CD4-positive, CD25-positive, alpha-beta regulatory T cell (primary cell): Measurements from ENCODE around the gene CEP97. TPM values are rescaled to one million over a fixed set of nuclear protein-coding genes. Genes with fewer than 3 reads are reported as not detected.
"Not testable (repeated sequence)": the region's sequence is repeated elsewhere in the genome, so short reads cannot be mapped to it uniquely, and the experiment has no call there.

Source experiments
- ATAC-seq, 2 donors: fragments of 150-1000 bp; cut with Tn5 transposase; one replicate each; pipeline ENCODE4 v1.10.0; 2021; ENCODE audit warnings: low read depth in 2 of 2, moderate number of reproducible peaks in 2 of 2, moderate library complexity in 1 of 2
- DNase-seq, 3 donors: peaks; one replicate each; pipeline versions ENCODE4 v3.0.0 to v3.0.0-alpha.2; 2012 to 2022; ENCODE audit warnings: mixed read lengths in 1 of 3
- H3K27ac ChIP-seq: one replicate; pipeline ENCODE4 v1.7.0; 2013; ENCODE audit warnings: mild to moderate bottlenecking, low read length; ENCODE audit not compliant: insufficient read depth, poor library complexity, severe bottlenecking
- H3K27me3 ChIP-seq: one replicate; pipeline ENCODE4 v1.7.0; 2013; ENCODE audit warnings: low read length; ENCODE audit not compliant: control insufficient read depth, insufficient read depth
- H3K36me3 ChIP-seq: one replicate; pipeline ENCODE4 v1.7.0; 2013; ENCODE audit warnings: mild to moderate bottlenecking, low read length, moderate library complexity; ENCODE audit not compliant: control insufficient read depth, insufficient read depth
- H3K4me1 ChIP-seq: 2 replicates; pipeline ENCODE4 v1.7.0; 2013; ENCODE audit warnings: mild to moderate bottlenecking, low read length; ENCODE audit not compliant: insufficient read depth, control insufficient read depth, poor library complexity, severe bottlenecking
- H3K4me3 ChIP-seq: one replicate; pipeline ENCODE4 v1.7.0; 2013; ENCODE audit warnings: low read depth, mild to moderate bottlenecking, low read length, moderate library complexity
- H3K9me3 ChIP-seq, 2 experiments: 1 replicate in 1 of 2; 2 replicates in 1 of 2; pipeline ENCODE4 v1.7.0; 2013; ENCODE audit warnings: low read length in 2 of 2, mild to moderate bottlenecking in 1 of 2, moderate library complexity in 1 of 2; ENCODE audit not compliant: control insufficient read depth in 2 of 2
- H3K27ac Mint-ChIP-seq, 3 donors: one replicate each; pipeline ENCODE4 v1.8.0; 2020 to 2022; ENCODE audit warnings: mild to moderate bottlenecking in 3 of 3, mixed read lengths in 3 of 3, moderate library complexity in 2 of 3
- H3K27me3 Mint-ChIP-seq: one replicate; pipeline ENCODE4 v1.8.0; 2022; ENCODE audit warnings: mild to moderate bottlenecking, mixed read lengths
- H3K36me3 Mint-ChIP-seq: one replicate; pipeline ENCODE4 v1.8.0; 2020; ENCODE audit warnings: mixed read lengths
- H3K4me1 Mint-ChIP-seq, 4 donors: one replicate each; pipeline ENCODE4 v1.8.0; 2020 to 2022; ENCODE audit warnings: mixed read lengths in 4 of 4, mild to moderate bottlenecking in 1 of 4
- H3K4me3 Mint-ChIP-seq, 4 donors: one replicate each; pipeline ENCODE4 v1.8.0; 2020 to 2022; ENCODE audit warnings: mild to moderate bottlenecking in 4 of 4, mixed read lengths in 4 of 4, moderate library complexity in 3 of 4
- H3K9me3 Mint-ChIP-seq, 7 donors: one replicate each; pipeline ENCODE4 v1.8.0; 2020 to 2022; ENCODE audit warnings: mixed read lengths in 7 of 7, mild to moderate bottlenecking in 3 of 7, moderate library complexity in 2 of 7
- polyA plus RNA-seq, 4 donors: library from polyadenylated mRNA; unstranded; fragments of 300-500 nt; fragmentation: Illumina TruSeq; gene quantifications; one replicate each; pipeline ENCODE4 v1.2.3, GENCODE V29; 2021
- total RNA-seq: library from RNA; stranded (reverse); gene quantifications from one replicate; pipeline ENCODE4 v1.2.3, GENCODE V29; 2022

Gene CEP97
- total and polyA plus RNA-seq, 5 donors from 2014 or later, result 4.8 to 15.2 (median 7.3) TPM

- not testable (repeated sequence) for H3K27ac Mint-ChIP-seq
Observed at GRCh38 chr3:101693540-101693939, 30.9 kb upstream of the CEP97 start.

DNA sequence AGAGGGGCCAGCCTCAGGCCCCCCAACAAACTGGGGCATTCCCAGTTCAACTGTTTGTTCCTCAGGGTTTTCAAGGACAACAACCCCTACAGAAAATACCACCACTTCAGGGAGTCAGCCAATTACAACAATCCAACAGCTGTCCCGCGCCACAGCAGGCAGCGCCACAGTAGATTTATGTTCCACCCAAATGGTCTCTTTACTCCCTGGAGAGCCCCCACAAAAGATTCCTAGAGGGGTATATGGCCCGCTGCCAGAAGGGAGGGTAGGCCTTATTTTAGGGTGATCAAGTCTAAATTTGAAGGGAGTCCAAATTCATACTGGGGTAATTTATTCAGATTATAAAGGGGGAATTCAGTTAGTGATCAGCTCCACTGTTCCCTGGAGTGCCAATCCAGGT, 29.6 kb upstream of the CEP97 start:
- not testable (repeated sequence) for H3K27me3 Mint-ChIP-seq, H3K9me3 Mint-ChIP-seq, H3K27ac Mint-ChIP-seq, H3K36me3 ChIP-seq, DNase-seq, H3K36me3 Mint-ChIP-seq, H3K4me1 ChIP-seq, H3K4me3 Mint-ChIP-seq, H3K4me1 Mint-ChIP-seq, ATAC-seq, H3K27me3 ChIP-seq, H3K9me3 ChIP-seq, H3K4me3 ChIP-seq, H3K27ac ChIP-seq

More at GRCh38 chr3:101693540-101693939, 30.9 kb upstream of the CEP97 start:
- peak; percentile 78 to 82 for ATAC-seq
- not testable (repeated sequence) for H3K4me3 ChIP-seq, H3K9me3 Mint-ChIP-seq, H3K9me3 ChIP-seq, H3K36me3 ChIP-seq, H3K27me3 Mint-ChIP-seq, H3K27ac ChIP-seq, H3K4me1 ChIP-seq, H3K36me3 Mint-ChIP-seq, H3K27me3 ChIP-seq
- H3K4me3 Mint-ChIP-seq, result peak overlapping the region in 1 of 4 donors; percentile 19
- H3K4me1 Mint-ChIP-seq, result peaks cover 0 to 16% (median 9%) of the 10 kb centered on the region in 4 donors
- DNase-seq, result peak in 2 of 3 donors; percentile 30 to 45

GRCh38 chr3:101695779-101696372, 28.5 kb upstream of the CEP97 start:
- no peak for ATAC-seq
- no peak overlapping the region for H3K27ac Mint-ChIP-seq
- peaks cover 0 to 6% (median 4%) of the 10 kb centered on the region in 4 donors for H3K4me1 Mint-ChIP-seq
- Histone ChIP-seq H3K9me3 (no peaks in the 10 kb centered on the region), H3K27ac (no peak overlapping the region), H3K27me3 (no peaks in the 10 kb centered on the region), H3K36me3 (no peaks in the 10 kb centered on the region), H3K4me3 (no peak overlapping the region), H3K4me1 (peaks cover 4% of the 10 kb centered on the region)
- no peaks in the 10 kb centered on the region for H3K9me3 Mint-ChIP-seq
- peak in 2 of 3 donors; percentile 65 to 76 for DNase-seq
- no peak overlapping the region for H3K4me3 Mint-ChIP-seq
- no peaks in the 10 kb centered on the region for H3K36me3 Mint-ChIP-seq
- no peaks in the 10 kb centered on the region for H3K27me3 Mint-ChIP-seq

GRCh38 chr3:101701696-101702634, 22.4 kb upstream of the CEP97 start:
- Mint-ChIP-seq H3K9me3 (peaks cover 0 to 1% (median 0%) of the 10 kb centered on the region in 7 donors), H3K27me3 (no peaks in the 10 kb centered on the region), H3K27ac (peak overlapping the region in 2 of 3 donors; percentile 48 to 55), H3K36me3 (no peaks in the 10 kb centered on the region), H3K4me3 (no peak overlapping the region), H3K4me1 (no peaks in the 10 kb centered on the region)
- no peak for ATAC-seq
- H3K9me3 ChIP-seq, result no peaks in the 10 kb centered on the region
- no peaks in the 10 kb centered on the region for H3K27me3 ChIP-seq
- no peak for DNase-seq
- no peak overlapping the region for H3K4me3 ChIP-seq
- H3K36me3 ChIP-seq, result no peaks in the 10 kb centered on the region
- no peak overlapping the region for H3K27ac ChIP-seq
- no peaks in the 10 kb centered on the region for H3K4me1 ChIP-seq

DNA sequence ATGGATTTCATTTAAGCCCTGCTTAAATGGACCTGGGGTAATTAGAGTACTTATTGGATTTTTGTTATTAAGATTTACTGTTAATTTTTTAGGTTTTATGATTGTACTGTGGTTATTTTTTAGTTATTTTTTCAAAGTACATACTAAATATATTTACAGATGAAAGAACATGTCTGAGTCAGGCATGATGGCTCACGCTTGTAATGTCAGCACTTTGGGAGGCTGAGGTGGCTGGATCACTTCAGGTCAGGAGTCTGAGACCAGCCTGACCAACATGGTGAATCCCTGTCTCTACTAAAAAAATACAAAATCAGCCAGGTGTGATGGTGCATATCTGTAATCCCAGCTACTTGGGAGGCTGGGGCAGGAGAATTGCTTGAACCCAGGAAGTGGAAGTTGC, 21.7 kb upstream of the CEP97 start:
- Mint-ChIP-seq H3K36me3 (no peaks in the 10 kb centered on the region), H3K4me1 (no peaks in the 10 kb centered on the region), H3K27me3 (no peaks in the 10 kb centered on the region), H3K4me3 (no peak overlapping the region), H3K27ac (no peak overlapping the region), H3K9me3 (peaks cover 0 to 1% (median 0%) of the 10 kb centered on the region in 7 donors)
- ATAC-seq, result no peak
- Histone ChIP-seq H3K4me1 (no peaks in the 10 kb centered on the region), H3K9me3 (no peaks in the 10 kb centered on the region), H3K27ac (no peak overlapping the region), H3K36me3 (no peaks in the 10 kb centered on the region), H3K27me3 (no peaks in the 10 kb centered on the region), H3K4me3 (no peak overlapping the region)
- DNase-seq, result no peak

GRCh38 chr3:101703169-101703568, 21.2 kb upstream of the CEP97 start:
- DNase-seq (no peak), ATAC-seq (no peak)
- H3K4me3 Mint-ChIP-seq, result no peak overlapping the region
- Histone ChIP-seq H3K4me1 (no peaks in the 10 kb centered on the region), H3K27me3 (no peaks in the 10 kb centered on the region), H3K36me3 (no peaks in the 10 kb centered on the region), H3K9me3 (no peaks in the 10 kb centered on the region), H3K27ac (no peak overlapping the region), H3K4me3 (no peak overlapping the region)
- no peaks in the 10 kb centered on the region for H3K27me3 Mint-ChIP-seq
- no peak overlapping the region for H3K27ac Mint-ChIP-seq
- peaks cover 0 to 4% (median 0%) of the 10 kb centered on the region in 4 donors for H3K4me1 Mint-ChIP-seq
- H3K36me3 Mint-ChIP-seq, result no peaks in the 10 kb centered on the region
- H3K9me3 Mint-ChIP-seq, result peaks cover 0 to 1% (median 0%) of the 10 kb centered on the region in 7 donors

- not testable (repeated sequence) for H3K4me1 ChIP-seq, H3K4me3 ChIP-seq, H3K4me3 Mint-ChIP-seq, H3K4me1 Mint-ChIP-seq, H3K9me3 ChIP-seq, DNase-seq, ATAC-seq, H3K9me3 Mint-ChIP-seq, H3K36me3 ChIP-seq, H3K27ac Mint-ChIP-seq, H3K27me3 ChIP-seq, H3K27me3 Mint-ChIP-seq, H3K27ac ChIP-seq, H3K36me3 Mint-ChIP-seq
Observed at GRCh38 chr3:101704639-101705038, 19.8 kb upstream of the CEP97 start.
